EL (cell line): Measurements from ENCODE around the gene HIGD1A.
"Not testable (repeated sequence)": the region's sequence is repeated elsewhere in the genome, so short reads cannot be mapped to it uniquely, and the experiment has no call there.

Experiments used
- DNase-seq: peaks from one replicate; pipeline ENCODE4 v3.0.0-alpha.2; 2016

Gene HIGD1A

GRCh38 chr3:42827654-42828053 lies 23.4 kb upstream of the HIGD1A start:
- no peak for DNase-seq

GRCh38 chr3:42827023-42827422 lies 22.7 kb upstream of the HIGD1A start:
- DNase-seq: no peak

- no peak for DNase-seq
Observed at GRCh38 chr3:42826141-42826540, 21.9 kb upstream of the HIGD1A start.

- DNase-seq: no peak
Observed at GRCh38 chr3:42823351-42823750, 19.1 kb upstream of the HIGD1A start.

- DNase-seq: no peak
Observed at GRCh38 chr3:42822828-42823227, 18.5 kb upstream of the HIGD1A start.

- no peak for DNase-seq
Observed at GRCh38 chr3:42820746-42821051, 16.4 kb upstream of the HIGD1A start.

- DNase-seq: no peak
Observed at GRCh38 chr3:42819351-42819965, 15.2 kb upstream of the HIGD1A start.

- no peak for DNase-seq
Observed at GRCh38 chr3:42815826-42816225, 11.5 kb upstream of the HIGD1A start.

GRCh38 chr3:42814914-42815507 lies 10.7 kb upstream of the HIGD1A start:
- DNase-seq: no peak

- DNase-seq: no peak
Observed at GRCh38 chr3:42814246-42814645, 10.0 kb upstream of the HIGD1A start.

GRCh38 chr3:42811118-42811883 lies 7.0 kb upstream of the HIGD1A start:
- DNase-seq: not testable (repeated sequence)

GRCh38 chr3:42810706-42811105 lies 6.4 kb upstream of the HIGD1A start:
- not testable (repeated sequence) for DNase-seq

- DNase-seq: no peak
Observed at GRCh38 chr3:42809202-42809601, 4.9 kb upstream of the HIGD1A start, which contains the start of gene ACKR2. TSS of gene ACKR2 (plus strand) at chr3:42809445. CDS start at chr3:42864503, 55,058 bp downstream.

- DNase-seq: no peak
Observed at GRCh38 chr3:42807929-42808328, 3.6 kb upstream of the HIGD1A start.

- no peak for DNase-seq
Observed at GRCh38 chr3:42805141-42805821, 991 bp upstream of the HIGD1A start.

- no peak for DNase-seq
Observed at GRCh38 chr3:42804831-42805132, 492 bp upstream of the HIGD1A start.

GRCh38 chr3:42803414-42804105 lies 730 bp downstream of the HIGD1A start:
- DNase-seq: peak; percentile 43

- DNase-seq: no peak
Observed at GRCh38 chr3:42802876-42803413, 1.3 kb downstream of the HIGD1A start.

- no peak for DNase-seq
Observed at GRCh38 chr3:42801784-42802183, 2.5 kb downstream of the HIGD1A start.

GRCh38 chr3:42801048-42801620 lies 3.2 kb downstream of the HIGD1A start:
- no peak for DNase-seq

GRCh38 chr3:42800251-42800650 lies 4.0 kb downstream of the HIGD1A start:
- DNase-seq: no peak

- DNase-seq: no peak
Observed at GRCh38 chr3:42799376-42799775, 4.9 kb downstream of the HIGD1A start.
